Measurements from ENCODE around the gene ZNF660. TPM values are rescaled to one million over a fixed set of nuclear protein-coding genes. Genes with fewer than 3 reads are reported as not detected.

ZNF660 gene
- total RNA-seq, 1 donor from 2014 or later, result 0.29 TPM

GRCh38 chr3:44628716-44629115, 44.0 kb downstream of the ZNF660 start:
- intact Hi-C loops (cut with micrococcal nuclease), result no loop called here

DNA sequence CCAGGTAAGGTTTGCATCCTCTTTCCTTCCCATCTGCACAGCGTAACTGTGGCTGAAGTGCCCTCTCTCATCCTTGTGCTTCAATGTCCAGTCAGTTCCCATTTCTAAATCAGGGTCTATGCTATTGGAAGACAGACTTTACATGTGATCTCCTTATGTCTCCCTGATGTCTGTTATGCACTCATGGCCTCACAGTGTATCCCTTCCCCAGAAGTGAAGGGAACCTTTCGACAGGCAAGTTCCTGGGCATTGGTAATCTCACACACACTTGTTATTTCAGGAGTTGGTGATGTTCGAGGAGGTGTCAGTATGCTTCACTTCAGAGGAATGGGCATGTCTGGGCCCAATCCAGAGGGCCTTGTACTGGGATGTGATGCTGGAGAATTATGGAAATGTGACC, 47.4 kb downstream of the ZNF660 start:
- intact Hi-C loops (cut with micrococcal nuclease), result no loop called here

- intact Hi-C loops (cut with micrococcal nuclease), result loop anchor here (5.0 kb wide), 1 partner anchor 85 kb away; the partner anchor contains the start of gene ZNF501
Observed at GRCh38 chr3:44642337-44642736, 57.6 kb downstream of the ZNF660 start.

GRCh38 chr3:44643024-44643423, 58.3 kb downstream of the ZNF660 start:
- intact Hi-C loops (cut with micrococcal nuclease), result loop anchor here (5.0 kb wide), 1 partner anchor 84 kb away; the partner anchor contains the start of gene ZNF501

DNA sequence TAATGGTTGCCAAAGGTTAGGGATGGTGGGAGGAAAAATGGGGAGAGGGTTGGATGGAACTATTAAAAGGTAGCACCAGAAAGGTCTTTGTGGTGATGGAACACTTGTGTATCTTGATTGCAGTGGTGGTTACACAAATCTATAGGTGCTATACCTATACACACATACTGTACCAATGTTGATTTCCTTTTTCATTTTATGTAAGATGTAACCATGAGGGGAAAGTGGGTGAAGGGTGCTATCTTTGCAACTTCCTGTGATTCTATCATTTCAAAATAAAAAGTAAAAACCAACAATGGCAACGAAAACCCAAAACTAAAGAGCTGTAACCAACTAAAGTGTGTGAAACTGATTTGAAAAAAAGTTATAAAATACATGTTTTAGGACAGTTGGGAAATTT, 63.0 kb downstream of the ZNF660 start:
- intact Hi-C loops (cut with micrococcal nuclease), result loop anchor here (1.0 kb wide), 1 partner anchor 22 kb away; the partner anchor contains the start of gene ZNF197

GRCh38 chr3:44648564-44649229, 63.9 kb downstream of the ZNF660 start, which contains the start of gene ZNF35:
ZNF35 (plus strand) TSS chr3:44648732; CDS start chr3:44651068, 2,336 bp downstream.
- intact Hi-C loops (cut with micrococcal nuclease), result loop anchor here (1.0 kb wide), 1 partner anchor 23 kb away; the partner anchor contains the start of gene ZNF197

Other genes starting within 250 kb of the ZNF660 start
- gene TCAIM, start 246.2 kb upstream of the ZNF660 start, total RNA-seq, result 16.2 TPM in 2 replicates
- gene ZNF445, start 107.3 kb upstream of the ZNF660 start, total RNA-seq, result 23.0 and 23.8 TPM in 2 replicates
- 0.88 and 1.0 TPM in 2 replicates for gene ZKSCAN7, start 29.8 kb upstream of the ZNF660 start, total RNA-seq
- gene ZNF197, start 40.1 kb downstream of the ZNF660 start, total RNA-seq, result 13.7 and 13.9 TPM in 2 replicates
- gene ZNF35, start 63.8 kb downstream of the ZNF660 start, total RNA-seq, result 3.5 and 5.2 TPM in 2 replicates
- gene ZNF502, start 127.7 kb downstream of the ZNF660 start, total RNA-seq, result 0.49 and 0.56 TPM in 2 replicates
- 1.2 and 2.5 TPM in 2 replicates for gene ZNF501, start 144.7 kb downstream of the ZNF660 start, total RNA-seq
- 30.3 and 32.7 TPM in 2 replicates for gene KIAA1143, start 176.7 kb downstream of the ZNF660 start, total RNA-seq
- gene KIF15, start 176.8 kb downstream of the ZNF660 start, total RNA-seq, result 29.5 and 30.2 TPM in 2 replicates